Stimulated activated CD4-positive, alpha-beta T cell treated with anti-CD3 and anti-CD28 coated beads, Interleukin-12 subunit alpha, Interleukin-12 subunit beta, amount 100 ng/mL, for 24 hours (primary cell): Measurements from ENCODE around the gene FRG1.
"Not testable (repeated sequence)": the region's sequence is repeated elsewhere in the genome, so short reads cannot be mapped to it uniquely, and the experiment has no call there.

Experiments used
- DNase-seq, 2 experiments: peaks; one replicate each; pipeline ENCODE4 v3.0.0-alpha.2; 2020; ENCODE audit warnings: low read depth in 2 of 2

FRG1 gene

DNA sequence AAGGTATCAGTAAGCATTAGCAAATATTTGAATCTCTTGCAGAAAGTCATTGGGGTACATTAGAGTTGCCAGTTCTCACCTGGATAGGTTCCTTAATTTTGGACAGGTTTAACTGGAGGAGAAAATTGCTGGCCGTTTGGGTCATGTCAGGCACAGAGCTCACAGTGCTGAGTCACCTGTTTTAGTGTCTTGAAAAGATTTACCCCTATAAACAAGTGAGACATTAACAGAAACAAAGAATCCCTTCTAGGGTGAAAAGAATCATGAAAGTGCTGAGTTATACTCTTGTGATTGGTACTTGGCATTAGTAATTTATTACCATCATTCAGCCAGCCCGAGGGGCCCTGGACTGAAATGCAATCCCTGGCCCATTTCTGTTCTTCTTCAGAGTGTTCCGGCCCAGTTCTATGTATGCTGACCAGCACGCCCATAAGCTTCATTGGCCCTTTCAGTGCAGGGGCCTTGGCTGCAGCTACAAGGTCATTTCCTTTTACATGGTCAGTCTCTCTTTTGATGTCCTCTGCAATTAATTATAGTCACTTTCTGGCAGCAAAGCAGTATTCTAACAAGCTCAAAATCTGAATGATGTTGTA is 45.1 kb downstream of the FRG1 start:
- DNase-seq, result not testable (repeated sequence)

DNA sequence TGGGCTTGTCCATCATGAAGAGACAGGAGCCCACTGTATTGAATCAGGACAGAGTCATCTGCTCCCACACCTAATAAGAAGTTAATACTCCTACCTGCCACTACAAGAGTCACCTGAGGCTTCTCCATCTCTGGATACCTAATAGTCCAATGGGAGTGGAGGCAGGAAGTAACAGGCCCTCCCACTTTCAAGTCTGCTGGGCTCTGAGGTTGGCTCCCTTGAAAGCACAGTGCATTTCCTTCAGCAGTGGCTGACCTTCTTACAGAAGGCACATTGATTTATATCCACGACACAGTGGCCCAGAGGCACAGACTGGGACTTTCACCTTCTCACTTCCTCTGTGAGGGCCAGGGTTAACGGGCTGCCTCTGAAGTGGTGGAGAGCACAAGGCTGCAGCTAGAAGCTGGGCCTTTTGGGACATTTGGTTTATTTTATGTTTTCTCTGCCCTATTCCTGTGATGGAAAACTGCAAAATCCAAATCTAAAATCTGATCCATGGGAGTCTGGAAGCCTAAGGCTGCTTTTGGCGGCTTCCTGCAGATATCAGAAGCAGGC is 48.3 kb downstream of the FRG1 start:
- no peak for DNase-seq

DNA sequence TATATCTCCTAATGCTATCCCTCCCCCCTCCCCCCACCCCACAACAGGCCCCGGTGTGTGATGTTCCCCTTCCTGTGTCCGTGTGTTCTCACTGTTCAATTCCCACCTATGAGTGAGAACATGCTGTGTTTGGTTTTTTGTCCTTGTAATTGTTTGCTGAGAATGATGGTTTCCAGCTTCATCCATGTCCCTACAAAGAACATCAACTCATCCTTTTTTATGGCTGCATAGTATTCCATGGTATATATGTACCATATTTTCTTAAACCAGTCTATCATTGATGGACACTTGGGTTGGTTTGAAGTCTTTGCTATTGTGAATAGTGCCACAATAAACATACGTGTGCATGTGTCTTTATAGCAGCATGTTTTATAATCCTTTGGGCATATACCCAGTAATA is 49.3 kb downstream of the FRG1 start:
- DNase-seq, result not testable (repeated sequence)
